ENCODE data around the gene ZNF888.

GRCh38 chr19:52917531-52917930, 5.7 kb downstream of the ZNF888 start:
- no peak for TF ChIP-seq CTCF (IDR thresholded peaks at IDR 0.05 in 8 of 11, conservative IDR thresholded peaks at IDR 0.05 in 3 of 11)
- no peak for TF ChIP-seq POLR2A (IDR thresholded peaks at IDR 0.05)
- no peak for TF ChIP-seq POLR2AphosphoS5 (IDR thresholded peaks at IDR 0.05)
